Stimulated activated CD8-positive, alpha-beta memory T cell treated with anti-CD3 and anti-CD28 coated beads, Interleukin-15, amount 100 ng/mL, for 48 hours (primary cell): ENCODE measurements around the gene NLGN2.
A peak's percentile ranks its signal among the peaks of the same experiment; 100 is the strongest.

Source experiments
- DNase-seq, 2 donors: peaks; one replicate each; pipeline ENCODE4 v3.0.0-alpha.2; 2020; ENCODE audit warnings: low read depth in 2 of 2

Gene NLGN2

GRCh38 chr17:7414837-7415236 lies 7.2 kb downstream of the NLGN2 start:
- DNase-seq, result no peak

GRCh38 chr17:7415784-7416183 lies 8.1 kb downstream of the NLGN2 start:
- no peak for DNase-seq

GRCh38 chr17:7416323-7416722 lies 8.7 kb downstream of the NLGN2 start:
- DNase-seq, result no peak

GRCh38 chr17:7417056-7417655 lies 9.5 kb downstream of the NLGN2 start:
- DNase-seq, result no peak

GRCh38 chr17:7418472-7419152 lies 11.0 kb downstream of the NLGN2 start:
- DNase-seq, result no peak

GRCh38 chr17:7419819-7420610 lies 12.4 kb downstream of the NLGN2 start, which contains the start of gene SPEM1:
TSS of gene SPEM1 (plus strand) at chr17:7420324. CDS start at chr17:7420385, 61 bp downstream.
- no peak for DNase-seq

DNA sequence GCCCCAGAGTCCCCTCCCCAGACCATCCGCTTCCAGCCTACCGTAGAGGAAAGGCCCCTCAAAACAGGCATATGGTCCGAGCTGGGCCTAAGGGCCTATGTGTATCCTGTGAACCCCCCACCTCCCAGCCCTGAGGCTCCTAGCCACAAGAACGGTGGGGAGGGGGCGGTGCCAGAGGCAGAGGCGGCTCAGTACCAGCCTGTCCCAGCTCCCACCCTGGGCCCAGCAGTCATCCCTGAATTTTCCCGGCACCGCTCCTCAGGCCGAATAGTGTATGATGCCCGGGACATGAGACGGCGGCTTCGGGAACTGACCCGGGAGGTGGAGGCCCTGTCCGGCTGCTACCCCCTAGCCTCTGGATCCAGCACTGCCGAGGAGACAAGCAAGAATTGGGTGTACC lies 13.5 kb downstream of the NLGN2 start:
- DNase-seq, result no peak

- no peak for DNase-seq
Observed at GRCh38 chr17:7423679-7424078, 16.0 kb downstream of the NLGN2 start.

GRCh38 chr17:7425316-7425715 lies 17.7 kb downstream of the NLGN2 start, which contains the start of gene SPEM2:
TSS of gene SPEM2 (plus strand) at chr17:7425616. CDS start at chr17:7425689, 73 bp downstream.
- no peak for DNase-seq

DNA sequence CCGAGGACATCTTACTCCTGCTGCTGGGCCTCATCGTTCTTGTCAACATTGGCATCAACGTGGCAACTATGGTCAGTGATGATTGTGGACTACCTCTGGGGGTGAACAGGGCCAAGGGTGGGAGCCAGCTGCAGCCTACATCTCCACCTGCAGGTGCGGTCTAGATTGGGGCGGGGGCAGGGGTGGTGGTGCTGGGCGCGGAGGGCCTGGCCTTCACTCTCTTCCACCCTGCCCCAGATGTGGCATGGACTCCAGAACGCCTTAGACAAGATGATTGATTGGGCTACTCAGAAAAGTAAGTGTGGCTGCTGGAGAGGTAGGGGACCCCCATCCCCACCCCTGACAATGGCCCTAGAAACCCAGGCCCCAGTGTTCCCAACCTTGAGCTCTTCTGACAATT lies 18.1 kb downstream of the NLGN2 start:
- no peak for DNase-seq

DNA sequence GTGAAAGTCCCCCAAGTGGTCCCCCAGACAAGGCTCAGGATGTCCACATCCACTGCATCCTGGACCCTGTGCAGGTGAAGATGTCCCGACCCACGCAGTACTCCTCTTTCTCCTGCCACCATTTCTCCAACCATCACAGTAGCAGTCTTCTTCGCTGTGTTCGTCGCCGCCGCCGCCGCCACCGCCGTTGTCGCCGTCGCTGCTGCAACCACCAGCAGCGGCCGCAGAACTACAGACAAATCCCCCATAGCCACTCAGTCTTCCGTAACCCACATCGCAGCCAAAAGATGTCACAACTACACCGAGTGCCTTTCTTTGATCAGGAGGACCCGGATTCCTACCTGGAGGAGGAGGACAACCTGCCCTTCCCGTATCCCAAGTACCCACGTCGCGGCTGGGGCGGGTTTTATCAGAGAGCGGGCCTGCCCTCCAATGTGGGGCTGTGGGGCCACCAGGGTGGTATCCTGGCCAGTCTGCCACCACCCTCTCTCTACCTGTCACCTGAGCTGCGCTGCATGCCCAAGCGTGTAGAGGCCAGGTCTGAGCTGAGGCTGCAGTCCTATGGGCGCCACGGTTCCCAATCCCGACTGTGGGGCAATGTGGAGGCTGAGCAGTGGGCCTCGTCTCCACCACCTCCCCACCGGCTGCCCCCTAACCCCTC lies 18.7 kb downstream of the NLGN2 start:
- DNase-seq, result no peak

DNA sequence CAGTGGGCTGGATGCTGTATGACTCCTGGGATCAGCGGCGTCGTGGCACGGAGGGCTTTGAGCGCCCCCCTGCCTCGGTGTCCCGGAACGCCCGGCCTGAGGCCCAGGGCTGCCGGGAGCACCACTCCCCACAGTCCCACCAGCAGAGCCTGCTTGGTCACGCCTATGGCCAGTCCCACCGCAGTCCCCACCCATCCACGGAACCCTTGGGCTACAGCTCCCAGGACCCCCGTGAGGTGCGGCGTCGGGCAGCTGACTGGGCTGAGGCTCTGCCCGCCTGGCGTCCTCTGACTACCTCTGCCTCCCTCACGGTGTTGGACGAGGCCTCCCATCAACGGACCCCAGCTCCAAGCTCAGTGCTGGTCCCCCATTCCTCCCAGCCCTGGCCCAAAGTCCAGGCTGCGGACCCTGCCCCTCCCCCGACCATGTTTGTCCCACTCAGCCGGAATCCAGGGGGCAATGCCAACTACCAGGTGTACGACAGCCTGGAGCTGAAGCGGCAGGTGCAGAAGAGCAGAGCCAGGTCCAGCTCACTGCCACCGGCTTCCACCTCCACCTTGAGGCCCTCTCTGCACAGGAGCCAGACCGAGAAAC lies 19.3 kb downstream of the NLGN2 start:
- no peak for DNase-seq

DNA sequence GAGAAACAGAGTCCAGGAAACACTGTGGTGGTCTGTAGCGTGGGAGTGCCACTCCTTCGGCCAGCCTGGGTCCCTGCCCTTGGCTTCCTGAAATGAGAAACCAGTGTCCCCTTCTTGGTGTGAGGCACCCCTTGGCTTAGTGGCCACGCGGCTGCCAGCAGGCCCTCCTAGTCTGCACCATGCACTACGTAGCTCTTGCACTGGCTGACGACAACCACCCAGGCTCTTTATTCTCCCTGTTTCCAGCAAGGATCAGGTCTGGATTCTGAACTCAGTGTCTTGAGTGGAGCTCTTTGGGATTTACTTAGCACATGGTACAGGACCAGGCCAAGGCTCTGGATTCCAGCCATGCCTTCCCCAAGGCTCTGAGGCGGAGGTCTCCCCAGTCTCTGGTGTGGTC lies 19.9 kb downstream of the NLGN2 start:
- DNase-seq, result no peak

- DNase-seq, result no peak
Observed at GRCh38 chr17:7428557-7428956, 20.9 kb downstream of the NLGN2 start, which contains the start of gene SPEM3. TSS of gene SPEM3 (plus strand) at chr17:7428857. CDS start at chr17:7428903, 46 bp downstream.

DNA sequence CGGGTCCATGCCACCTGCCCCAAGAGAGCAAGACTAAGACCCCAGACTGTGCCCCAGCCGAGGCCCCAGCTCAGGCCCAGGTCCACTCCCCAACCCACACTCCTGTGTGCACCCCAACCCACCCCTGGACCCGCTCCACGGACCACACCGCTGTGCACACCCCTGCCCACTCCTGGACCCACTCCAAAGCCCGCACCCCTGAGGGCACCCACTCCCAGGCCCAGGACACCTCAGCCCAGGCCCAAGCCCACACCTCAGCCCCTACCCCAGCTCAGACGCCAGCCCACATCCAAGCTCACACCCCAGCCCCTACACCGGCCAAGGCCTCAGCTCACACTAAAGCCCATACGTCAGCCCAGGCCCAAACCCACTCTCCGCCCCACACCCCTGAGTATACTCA lies 22.1 kb downstream of the NLGN2 start:
- DNase-seq, result no peak

GRCh38 chr17:7431231-7431630 lies 23.6 kb downstream of the NLGN2 start:
- DNase-seq, result no peak

DNA sequence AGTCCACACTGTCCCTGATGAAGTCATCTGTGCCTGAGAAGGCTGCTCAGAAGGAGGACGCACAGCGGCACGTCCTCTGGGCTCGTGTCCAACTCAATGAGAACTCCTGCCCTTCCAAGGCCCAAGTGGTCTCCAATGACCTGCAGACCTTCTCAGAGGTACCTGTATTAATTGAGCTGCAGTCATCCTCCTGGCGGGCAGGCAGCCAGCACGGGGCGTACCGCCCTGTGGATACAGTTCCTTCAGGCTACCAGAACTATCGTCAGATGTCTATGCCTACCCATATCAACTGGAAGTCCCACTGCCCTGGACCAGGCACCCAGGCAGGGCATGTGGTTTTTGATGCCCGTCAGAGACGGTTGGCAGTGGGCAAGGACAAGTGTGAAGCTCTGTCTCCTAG lies 24.7 kb downstream of the NLGN2 start:
- no peak for DNase-seq

GRCh38 chr17:7435676-7436555 lies 28.3 kb downstream of the NLGN2 start:
- DNase-seq, result peak in 1 of 2 donors; percentile 42

DNA sequence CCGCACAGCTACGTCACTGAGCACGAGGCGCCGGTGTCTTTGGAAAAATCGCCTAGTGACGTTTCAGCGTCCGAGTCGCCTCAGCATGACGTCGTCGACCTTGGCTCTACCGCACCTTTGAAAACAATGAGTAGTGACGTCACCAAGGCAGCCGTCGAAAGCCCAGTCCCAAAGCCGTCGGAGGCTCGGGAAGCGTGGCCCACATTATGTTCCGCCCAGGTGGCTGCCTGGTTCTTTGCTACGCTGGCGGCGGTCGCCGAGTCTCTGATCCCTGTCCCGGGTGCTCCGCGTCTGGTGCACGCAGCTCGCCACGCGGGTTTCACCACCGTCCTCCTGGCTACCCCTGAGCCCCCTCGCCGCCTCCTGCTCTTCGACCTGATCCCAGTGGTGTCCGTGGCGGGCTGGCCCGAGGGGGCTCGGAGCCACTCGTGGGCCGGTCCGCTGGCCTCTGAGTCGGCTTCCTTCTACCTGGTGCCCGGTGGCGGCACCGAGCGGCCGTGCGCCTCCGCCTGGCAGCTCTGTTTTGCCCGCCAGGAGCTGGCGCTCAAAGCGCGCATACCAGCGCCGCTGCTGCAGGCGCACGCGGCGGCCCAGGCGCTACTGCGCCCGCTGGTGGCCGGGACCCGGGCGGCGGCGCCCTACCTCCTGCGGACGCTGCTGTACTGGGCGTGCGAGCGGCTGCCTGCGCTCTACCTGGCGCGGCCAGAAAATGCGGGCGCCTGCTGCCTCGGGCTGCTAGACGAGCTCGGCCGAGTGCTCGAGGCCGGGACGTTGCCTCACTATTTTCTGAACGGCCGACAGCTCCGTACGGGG lies 29.1 kb downstream of the NLGN2 start:
- DNase-seq, result peak; percentile 77 to 83

GRCh38 chr17:7437369-7437863 lies 29.8 kb downstream of the NLGN2 start:
- DNase-seq, result no peak
